GM21576 (cell line): ENCODE data around the gene COL16A1.

Experiments used
- ATAC-seq: cut with Tn5 transposase; IDR thresholded peaks from one replicate; pipeline ENCODE4 v1.9.1; 2021; ENCODE audit warnings: mild to moderate bottlenecking, moderate library complexity; ENCODE audit not compliant: unreplicated experiment

The COL16A1 gene

GRCh38 chr1:31733389-31734219, 29.8 kb upstream of the COL16A1 start:
- ATAC-seq: no peak

- no peak for ATAC-seq
Observed at GRCh38 chr1:31732751-31733289, 29.0 kb upstream of the COL16A1 start.

- ATAC-seq: no peak
Observed at GRCh38 chr1:31732343-31732742, 28.5 kb upstream of the COL16A1 start.

- ATAC-seq: no peak
Observed at GRCh38 chr1:31731049-31731565, 27.3 kb upstream of the COL16A1 start.

- no peak for ATAC-seq
Observed at GRCh38 chr1:31730336-31731048, 26.7 kb upstream of the COL16A1 start.

GRCh38 chr1:31727849-31728248, 24.0 kb upstream of the COL16A1 start:
- no peak for ATAC-seq

GRCh38 chr1:31727195-31727594, 23.4 kb upstream of the COL16A1 start:
- no peak for ATAC-seq

- ATAC-seq: no peak
Observed at GRCh38 chr1:31726715-31727114, 22.9 kb upstream of the COL16A1 start.

GRCh38 chr1:31725777-31726535, 22.1 kb upstream of the COL16A1 start:
- no peak for ATAC-seq

- no peak for ATAC-seq
Observed at GRCh38 chr1:31725134-31725533, 21.3 kb upstream of the COL16A1 start.

- ATAC-seq: no peak
Observed at GRCh38 chr1:31723828-31724359, 20.1 kb upstream of the COL16A1 start.

- no peak for ATAC-seq
Observed at GRCh38 chr1:31718327-31718897, 14.6 kb upstream of the COL16A1 start.

- no peak for ATAC-seq
Observed at GRCh38 chr1:31717341-31717740, 13.5 kb upstream of the COL16A1 start.

GRCh38 chr1:31715873-31716220, 12.0 kb upstream of the COL16A1 start:
- no peak for ATAC-seq

GRCh38 chr1:31715087-31715872, 11.5 kb upstream of the COL16A1 start:
- no peak for ATAC-seq

GRCh38 chr1:31714442-31715086, 10.7 kb upstream of the COL16A1 start:
- no peak for ATAC-seq

GRCh38 chr1:31712630-31713029, 8.8 kb upstream of the COL16A1 start:
- no peak for ATAC-seq

- ATAC-seq: no peak
Observed at GRCh38 chr1:31712068-31712467, 8.3 kb upstream of the COL16A1 start.

- no peak for ATAC-seq
Observed at GRCh38 chr1:31708324-31708723, 4.5 kb upstream of the COL16A1 start.
